ENCODE data around the gene C8B.

C8B gene

GRCh38 chr1:56880774-56881173, 85.0 kb downstream of the C8B start:
- H3K27ac ChIP-seq, result no peak overlapping the region
- no peaks in the 10 kb centered on the region for H3K36me3 ChIP-seq (replicated peaks)
- TF ChIP-seq CTCF (IDR thresholded peaks at IDR 0.05; ENCODE audit: low read depth, low read length, missing control alignments), result no peak
- H3K27me3 ChIP-seq (replicated peaks), result no peaks in the 10 kb centered on the region
- no peak for DNase-seq
- in situ Hi-C loops (cut with HindIII; ENCODE audit: low pct_ligation_motif_present, low sequenced_read_pairs), result no loop called here
- no peak overlapping the region for H3K4me3 ChIP-seq (ENCODE audit: low read depth, low read length)

Measured in brain microvascular endothelial cell (primary cell).